NCI-H446 treated with DMSO at 0.1 percent for 48 hours (cell line): Measurements from ENCODE around the gene STH.
A peak's percentile ranks its signal among the peaks of the same experiment; 100 is the strongest.
"Not testable (repeated sequence)": the region's sequence is repeated elsewhere in the genome, so short reads cannot be mapped to it uniquely, and the experiment has no call there.

Experiments
- DNase-seq: peaks from one replicate; lab custom pipeline; 2025; lab: John Stamatoyannopoulos, UW

Gene STH

GRCh38 chr17:45986056-45986455 lies 13.0 kb upstream of the STH start:
- no peak for DNase-seq

DNA sequence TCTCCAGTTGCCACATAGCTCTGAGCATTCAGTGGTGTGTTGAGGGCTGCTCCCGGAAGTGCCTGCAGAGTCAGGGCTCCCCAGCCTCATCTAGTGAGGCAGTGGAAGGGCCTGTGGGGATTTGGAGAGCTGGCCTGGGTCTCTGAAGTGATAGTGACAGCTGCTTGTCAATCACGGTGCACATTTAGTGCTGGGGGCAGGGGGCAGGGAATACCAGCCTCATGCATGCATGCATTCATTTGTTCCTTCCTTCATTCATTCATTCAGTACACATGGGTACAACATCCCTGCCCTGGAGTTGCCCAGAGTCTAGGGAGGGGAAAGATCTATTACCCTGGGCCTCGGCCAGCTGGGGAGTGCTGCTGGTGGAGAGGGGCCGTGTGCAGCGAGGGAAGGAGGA lies 11.3 kb upstream of the STH start:
- no peak for DNase-seq

DNA sequence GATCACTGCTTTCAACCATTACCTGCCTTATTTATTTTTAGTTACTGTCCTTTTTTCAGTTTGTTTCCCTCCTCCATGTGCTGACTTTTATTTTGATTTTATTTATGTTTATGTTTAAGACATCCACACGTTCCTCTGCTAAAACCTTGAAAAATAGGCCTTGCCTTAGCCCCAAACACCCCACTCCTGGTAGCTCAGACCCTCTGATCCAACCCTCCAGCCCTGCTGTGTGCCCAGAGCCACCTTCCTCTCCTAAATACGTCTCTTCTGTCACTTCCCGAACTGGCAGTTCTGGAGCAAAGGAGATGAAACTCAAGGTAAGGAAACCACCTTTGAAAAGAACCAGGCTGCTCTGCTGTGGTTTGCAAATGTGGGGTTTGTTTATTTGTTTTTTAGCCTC lies 9.3 kb upstream of the STH start:
- DNase-seq = no peak

DNA sequence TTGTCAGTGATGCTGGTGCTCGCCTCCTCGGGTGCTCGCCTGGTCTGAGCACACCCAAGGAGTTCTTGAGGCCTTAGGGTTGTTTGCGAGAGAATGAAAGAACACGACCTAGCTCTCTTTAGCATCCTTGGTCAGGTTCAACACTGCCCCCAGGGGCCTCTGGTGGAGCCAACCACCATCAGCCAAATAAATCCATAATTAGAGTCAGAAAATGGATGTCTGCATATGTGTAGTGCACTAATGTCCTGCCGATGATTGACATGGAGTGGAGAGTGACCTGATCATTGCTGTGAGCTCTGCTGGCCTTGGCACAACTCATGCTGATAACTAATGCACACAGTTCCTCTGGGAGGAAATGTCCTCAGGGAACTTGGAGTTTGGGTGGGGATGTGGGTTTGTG lies 8.2 kb upstream of the STH start:
- DNase-seq = no peak

DNA sequence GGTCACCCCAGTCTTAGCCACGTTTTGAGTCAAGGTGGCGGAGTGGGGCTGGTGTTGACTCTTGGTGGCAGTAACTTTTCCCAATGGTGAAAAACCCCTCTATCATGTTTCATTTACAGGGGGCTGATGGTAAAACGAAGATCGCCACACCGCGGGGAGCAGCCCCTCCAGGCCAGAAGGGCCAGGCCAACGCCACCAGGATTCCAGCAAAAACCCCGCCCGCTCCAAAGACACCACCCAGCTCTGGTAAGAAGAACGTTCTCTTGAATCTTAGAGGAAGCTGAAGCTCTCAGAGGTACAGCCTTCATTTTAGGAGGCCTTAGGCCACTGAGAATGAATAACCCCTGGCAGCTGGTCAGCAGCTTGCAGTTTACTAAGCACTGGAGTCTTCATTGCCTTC lies 7.7 kb upstream of the STH start:
- DNase-seq = no peak

GRCh38 chr17:45992175-45992574 lies 6.9 kb upstream of the STH start:
- DNase-seq = no peak

DNA sequence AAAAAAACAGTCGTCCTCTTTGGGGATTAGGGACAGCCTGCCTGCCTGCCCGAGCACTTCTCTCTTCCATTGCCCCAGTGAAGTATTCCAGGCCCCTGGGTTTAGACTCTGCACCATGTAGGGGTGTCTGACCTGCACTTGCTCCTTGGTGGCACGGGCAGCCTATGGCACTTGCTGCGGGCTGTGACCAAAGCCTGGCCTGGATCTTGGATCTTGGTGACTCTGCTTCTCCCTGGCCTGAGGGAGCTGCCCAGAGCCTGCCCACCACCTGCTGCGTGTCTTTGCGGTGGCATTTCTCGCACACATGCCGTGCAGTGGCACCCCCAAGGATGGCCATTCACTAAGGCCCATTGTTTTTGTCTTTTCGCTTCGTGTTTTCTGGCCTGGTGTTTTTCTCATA lies 6.1 kb upstream of the STH start:
- DNase-seq = no peak

DNA sequence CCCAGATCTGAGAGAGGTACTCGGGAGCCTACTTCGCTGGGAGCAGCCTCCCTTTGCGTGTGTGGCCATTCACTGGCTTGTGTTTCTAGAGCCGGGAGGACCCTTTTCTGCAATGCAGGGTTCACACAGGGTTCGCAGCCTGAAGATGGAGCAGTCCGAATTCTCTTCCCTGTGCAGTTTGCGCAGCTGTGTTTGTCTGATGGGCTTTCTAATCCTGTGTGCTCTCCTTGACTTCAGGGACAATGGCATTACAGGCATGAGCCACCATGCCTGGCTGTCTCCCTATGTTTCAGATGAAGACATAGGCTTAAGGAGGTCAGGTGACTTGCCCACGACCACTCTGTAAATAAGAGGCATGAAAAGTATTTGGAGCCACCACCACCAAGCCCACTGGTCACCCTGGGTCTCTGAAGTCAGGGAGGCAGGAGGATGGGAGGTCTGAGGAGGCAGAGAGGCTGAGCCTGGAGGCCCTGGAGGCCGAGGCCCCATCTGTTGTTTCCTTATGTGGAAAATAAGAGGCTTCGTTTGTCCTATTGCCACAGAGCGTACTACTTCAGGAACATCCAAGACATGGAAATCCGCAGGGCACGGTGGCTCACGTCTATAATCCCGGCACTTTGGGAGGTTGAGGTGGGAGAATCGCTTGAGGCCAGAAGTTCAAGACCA lies 5.0 kb upstream of the STH start:
- no peak for DNase-seq

GRCh38 chr17:45994987-45995386 lies 4.1 kb upstream of the STH start:
- no peak for DNase-seq

DNA sequence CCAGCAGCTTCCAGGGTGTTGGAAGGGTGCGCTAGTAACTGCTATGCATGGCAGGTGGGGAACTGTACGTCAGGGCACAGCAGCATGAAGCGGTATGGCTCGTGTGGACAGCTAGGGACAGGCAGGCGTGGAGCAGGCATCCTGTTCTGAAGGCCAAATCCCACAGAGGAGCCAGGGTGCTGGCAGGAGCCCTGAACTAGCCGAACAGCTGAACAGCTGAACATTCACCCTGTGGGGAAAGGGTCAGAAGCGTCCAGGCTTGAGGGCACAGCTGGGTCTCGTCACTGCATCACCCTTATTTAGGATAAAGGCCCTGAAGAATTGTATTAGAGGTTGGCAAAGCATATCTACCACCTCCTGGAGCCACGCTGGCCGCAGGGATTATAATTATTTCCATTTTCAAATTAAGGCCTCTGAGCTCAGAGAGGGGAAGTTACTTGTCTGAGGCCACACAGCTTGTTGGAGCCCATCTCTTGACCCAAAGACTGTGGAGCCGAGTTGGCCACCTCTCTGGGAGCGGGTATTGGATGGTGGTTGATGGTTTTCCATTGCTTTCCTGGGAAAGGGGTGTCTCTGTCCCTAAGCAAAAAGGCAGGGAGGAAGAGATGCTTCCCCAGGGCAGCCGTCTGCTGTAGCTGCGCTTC lies 3.3 kb upstream of the STH start:
- no peak for DNase-seq

- no peak for DNase-seq
Measured at GRCh38 chr17:45996282-45996937, 2.6 kb upstream of the STH start.

- no peak for DNase-seq
Measured at GRCh38 chr17:45997166-45997565, 1.9 kb upstream of the STH start.

DNA sequence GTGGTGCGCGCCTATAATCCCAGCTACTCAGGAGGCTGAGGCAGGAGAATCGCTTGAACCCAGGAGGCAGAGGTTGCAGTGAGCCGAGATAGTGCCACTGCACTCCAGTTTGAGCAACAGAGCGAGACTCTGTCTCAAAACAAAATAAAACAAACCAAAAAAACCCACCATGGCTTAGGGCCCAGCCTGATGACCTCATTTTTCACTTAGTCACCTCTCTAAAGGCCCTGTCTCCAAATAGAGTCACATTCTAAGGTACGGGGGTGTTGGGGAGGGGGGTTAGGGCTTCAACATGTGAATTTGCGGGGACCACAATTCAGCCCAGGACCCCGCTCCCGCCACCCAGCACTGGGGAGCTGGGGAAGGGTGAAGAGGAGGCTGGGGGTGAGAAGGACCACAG lies 1.4 kb upstream of the STH start:
- no peak for DNase-seq

DNA sequence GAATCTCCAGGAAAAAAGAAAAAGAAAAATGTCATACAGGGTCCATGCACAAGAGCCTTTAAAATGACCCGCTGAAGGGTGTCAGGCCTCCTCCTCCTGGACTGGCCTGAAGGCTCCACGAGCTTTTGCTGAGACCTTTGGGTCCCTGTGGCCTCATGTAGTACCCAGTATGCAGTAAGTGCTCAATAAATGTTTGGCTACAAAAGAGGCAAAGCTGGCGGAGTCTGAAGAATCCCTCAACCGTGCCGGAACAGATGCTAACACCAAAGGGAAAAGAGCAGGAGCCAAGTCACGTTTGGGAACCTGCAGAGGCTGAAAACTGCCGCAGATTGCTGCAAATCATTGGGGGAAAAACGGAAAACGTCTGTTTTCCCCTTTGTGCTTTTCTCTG lies 845 bp downstream of the STH start:
- DNase-seq = no peak

DNA sequence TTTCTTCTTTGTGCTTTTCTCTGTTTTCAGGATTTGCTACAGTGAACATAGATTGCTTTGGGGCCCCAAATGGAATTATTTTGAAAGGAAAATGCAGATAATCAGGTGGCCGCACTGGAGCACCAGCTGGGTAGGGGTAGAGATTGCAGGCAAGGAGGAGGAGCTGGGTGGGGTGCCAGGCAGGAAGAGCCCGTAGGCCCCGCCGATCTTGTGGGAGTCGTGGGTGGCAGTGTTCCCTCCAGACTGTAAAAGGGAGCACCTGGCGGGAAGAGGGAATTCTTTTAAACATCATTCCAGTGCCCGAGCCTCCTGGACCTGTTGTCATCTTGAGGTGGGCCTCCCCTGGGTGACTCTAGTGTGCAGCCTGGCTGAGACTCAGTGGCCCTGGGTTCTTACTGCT lies 1.2 kb downstream of the STH start:
- DNase-seq = no peak

- DNase-seq = no peak
Measured at GRCh38 chr17:46000757-46001156, 1.7 kb downstream of the STH start.

- DNase-seq = no peak
Measured at GRCh38 chr17:46001390-46002310, 2.6 kb downstream of the STH start.

- DNase-seq = peak; percentile 8
Measured at GRCh38 chr17:46002311-46002972, 3.4 kb downstream of the STH start.

DNA sequence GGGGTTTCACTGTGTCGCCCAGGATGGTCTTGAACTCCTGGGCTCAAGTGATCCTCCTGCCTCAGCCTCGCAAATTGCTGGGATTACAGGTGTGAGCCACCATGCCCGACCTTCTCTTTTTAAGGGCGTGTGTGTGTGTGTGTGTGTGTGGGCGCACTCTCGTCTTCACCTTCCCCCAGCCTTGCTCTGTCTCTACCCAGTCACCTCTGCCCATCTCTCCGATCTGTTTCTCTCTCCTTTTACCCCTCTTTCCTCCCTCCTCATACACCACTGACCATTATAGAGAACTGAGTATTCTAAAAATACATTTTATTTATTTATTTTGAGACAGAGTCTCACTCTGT lies 3.9 kb downstream of the STH start:
- no peak for DNase-seq

- DNase-seq = peak; percentile 15
Measured at GRCh38 chr17:46003907-46004748, 5.1 kb downstream of the STH start.

DNA sequence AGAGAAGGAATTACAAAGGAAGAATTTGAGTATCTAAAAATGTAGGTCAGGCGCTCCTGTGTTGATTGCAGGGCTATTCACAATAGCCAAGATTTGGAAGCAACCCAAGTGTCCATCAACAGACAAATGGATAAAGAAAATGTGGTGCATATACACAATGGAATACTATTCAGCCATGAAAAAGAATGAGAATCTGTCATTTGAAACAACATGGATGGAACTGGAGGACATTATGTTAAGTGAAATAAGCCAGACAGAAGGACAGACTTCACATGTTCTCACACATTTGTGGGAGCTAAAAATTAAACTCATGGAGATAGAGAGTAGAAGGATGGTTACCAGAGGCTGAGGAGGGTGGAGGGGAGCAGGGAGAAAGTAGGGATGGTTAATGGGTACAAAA lies 7.0 kb downstream of the STH start:
- DNase-seq = not testable (repeated sequence)
